A549 treated with GW870086 at 1 μM for 4 hours (cell line): Measurements from ENCODE around the gene BRINP1. TPM values are rescaled to one million over a fixed set of nuclear protein-coding genes. Genes with fewer than 3 reads are reported as not detected.

Source experiments
- total RNA-seq: library from RNA; stranded (reverse); fragments of 200-300 nt; extraction: Qiagen RNA extraction; gene quantifications from 5 replicates; pipeline ENCODE4 v1.2.3, GENCODE V29; 2022; ENCODE audit warnings: low read depth

Gene BRINP1
- total RNA-seq, result 0.15 to 0.27 TPM (median 0.17 TPM) in 5 replicates

DNA sequence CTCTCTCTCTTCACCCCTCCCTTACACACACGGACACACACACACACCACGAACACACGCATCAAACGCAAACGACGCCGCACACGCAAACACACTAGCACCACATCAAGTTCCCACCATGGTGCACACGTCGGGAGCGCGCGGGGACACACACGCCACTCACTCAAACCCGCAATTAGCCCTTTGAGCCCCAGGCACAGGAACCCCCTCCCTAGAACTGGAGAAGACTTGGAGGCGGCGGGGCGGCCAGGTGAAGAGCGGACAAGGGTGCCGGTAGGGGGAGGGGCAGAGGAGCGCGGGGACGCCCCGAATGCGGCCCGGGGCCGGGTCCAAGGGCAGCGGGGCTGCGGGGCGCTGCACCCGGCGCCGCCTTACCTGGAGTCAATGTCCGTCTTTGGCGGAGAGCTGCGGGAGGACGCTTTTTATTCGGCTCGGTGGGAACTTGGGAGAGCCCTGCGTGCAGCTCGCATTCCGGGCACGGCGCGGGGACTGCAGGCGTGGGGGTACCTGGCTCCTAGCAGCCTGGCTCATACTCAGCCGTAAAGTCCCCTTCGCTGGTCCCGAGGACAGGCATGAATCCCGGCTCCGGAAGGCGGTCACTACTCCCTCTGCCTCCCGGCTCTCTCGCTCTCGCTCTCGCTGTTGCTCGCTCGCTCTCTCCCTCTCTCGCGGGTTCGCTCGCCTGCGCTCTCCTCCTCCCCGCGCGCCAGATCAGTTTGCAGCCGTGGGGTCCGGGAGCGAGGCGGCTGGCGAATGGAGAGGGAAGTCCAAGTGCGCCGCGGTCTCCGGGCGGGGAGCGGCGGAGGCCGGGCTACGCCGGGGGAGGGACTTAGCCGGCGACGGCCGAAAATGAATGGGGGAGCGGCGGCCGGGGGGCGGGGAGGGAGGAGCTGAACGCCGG, at the start of gene BRINP1:
TSS of gene BRINP1 (minus strand) at position 755 of the 901 bp plus-strand sequence. CDS start 56,080 bp downstream, outside the sequence.

